DOHH2 (cell line): ENCODE results near the gene TBCK.

Experiments used
- H3F3A ChIP-seq: fragments of 200-600 bp; sonication (generic), shearing (Covaris generic); 2 replicates; pipeline ENCODE4 v1.6.0; 2016; ENCODE audit warnings: antibody characterized with exemption, mild to moderate bottlenecking; ENCODE audit not compliant: control insufficient read depth, insufficient read depth
- H3K27ac ChIP-seq: fragments of 200-600 bp; sonication (generic); 2 replicates; pipeline ENCODE4 v1.5.1; 2014; ENCODE audit warnings: low read depth, mild to moderate bottlenecking, low read length, moderate library complexity
- H3K27me3 ChIP-seq: fragments of 200-600 bp; sonication (generic); 2 replicates; pipeline ENCODE4 v1.6.1; 2014; ENCODE audit warnings: mild to moderate bottlenecking, low read length, mixed read lengths; ENCODE audit not compliant: control insufficient read depth
- H3K36me3 ChIP-seq: fragments of 200-600 bp; sonication (generic); 2 replicates; pipeline ENCODE4 v1.6.1; 2014; ENCODE audit warnings: mild to moderate bottlenecking, low read length, moderate library complexity, mixed read lengths; ENCODE audit not compliant: control insufficient read depth
- H3K4me1 ChIP-seq: fragments of 200-600 bp; sonication (generic); 2 replicates; pipeline ENCODE4 v1.6.1; 2014; ENCODE audit warnings: mild to moderate bottlenecking, low read length, mixed read lengths; ENCODE audit not compliant: control insufficient read depth
- H3K4me2 ChIP-seq: fragments of 200-600 bp; sonication (generic); 2 replicates; pipeline ENCODE4 v1.6.0; 2014; ENCODE audit warnings: mild to moderate bottlenecking, low read length, moderate library complexity
- H3K4me3 ChIP-seq: fragments of 200-600 bp; sonication (generic); 2 replicates; pipeline ENCODE4 v1.5.1; 2014; ENCODE audit warnings: mild to moderate bottlenecking, low read length, mixed read lengths
- H3K79me2 ChIP-seq: fragments of 200-600 bp; sonication (generic); 2 replicates; pipeline ENCODE4 v1.6.1; 2014; ENCODE audit warnings: mild to moderate bottlenecking, low read length, mixed read lengths; ENCODE audit not compliant: control insufficient read depth
- H3K9me2 ChIP-seq: fragments of 200-600 bp; sonication (generic); replicated peaks from 2 replicates; pipeline ENCODE4 v1.6.1; 2014; ENCODE audit warnings: mild to moderate bottlenecking, low read length, mixed read lengths; ENCODE audit not compliant: control insufficient read depth
- H3K9me3 ChIP-seq: fragments of 200-600 bp; sonication (generic); 2 replicates; pipeline ENCODE4 v1.6.1; 2014; ENCODE audit warnings: antibody characterized with exemption, low read length, mixed read lengths; ENCODE audit not compliant: control insufficient read depth, insufficient read depth
- H4K20me1 ChIP-seq: fragments of 200-600 bp; sonication (generic); 2 replicates; pipeline ENCODE4 v1.6.0; 2014; ENCODE audit warnings: low read depth, mild to moderate bottlenecking, antibody characterized with exemption, low read length, moderate library complexity; ENCODE audit not compliant: control insufficient read depth, insufficient read depth
- EZH2phosphoT487 ChIP-seq: fragments of 200-600 bp; sonication (generic); IDR thresholded peaks from 2 replicates; pipeline ENCODE4 v1.6.1; 2017; ENCODE audit warnings: borderline replicate concordance, mild to moderate bottlenecking, antibody characterized with exemption, low read length, moderate library complexity, mixed read lengths
- TF ChIP-seq, protein P1 (sequence below): fragments of 200-600 bp; sonication (generic); IDR thresholded peaks from one replicate; pipeline ENCODE4 v1.5.1; 2014; ENCODE audit warnings: antibody characterized with exemption, mild to moderate bottlenecking, low read depth, low read length; ENCODE audit not compliant: poor library complexity, severe bottlenecking

TBCK gene

DNA sequence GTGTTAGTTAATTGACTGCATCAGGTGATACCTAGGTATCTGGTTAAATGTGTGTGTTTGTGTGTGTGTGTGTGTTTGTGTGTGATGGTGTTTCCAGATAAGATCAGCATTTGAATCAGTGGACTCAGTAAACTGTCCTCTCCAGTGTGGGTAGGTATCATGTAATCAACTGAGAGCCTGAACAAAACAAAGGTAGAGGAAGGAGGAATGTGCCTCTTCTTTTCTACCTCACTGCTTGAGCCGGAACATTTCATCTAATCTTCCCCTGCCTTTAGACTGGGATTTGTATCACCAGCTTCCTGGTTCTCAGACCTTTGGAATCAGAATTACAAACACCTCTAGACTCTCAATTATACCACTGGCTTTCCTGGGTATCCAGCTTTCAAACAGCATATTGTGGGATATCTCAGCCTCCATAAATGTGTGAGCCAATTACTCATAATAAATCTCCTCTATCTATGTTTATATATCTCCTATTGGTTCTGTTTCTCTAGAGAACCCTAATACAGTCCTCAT lies 120.5 kb downstream of the TBCK start:
- no peak overlapping the region for H3K27ac ChIP-seq
- no peaks in the 10 kb centered on the region for H3F3A ChIP-seq

DNA sequence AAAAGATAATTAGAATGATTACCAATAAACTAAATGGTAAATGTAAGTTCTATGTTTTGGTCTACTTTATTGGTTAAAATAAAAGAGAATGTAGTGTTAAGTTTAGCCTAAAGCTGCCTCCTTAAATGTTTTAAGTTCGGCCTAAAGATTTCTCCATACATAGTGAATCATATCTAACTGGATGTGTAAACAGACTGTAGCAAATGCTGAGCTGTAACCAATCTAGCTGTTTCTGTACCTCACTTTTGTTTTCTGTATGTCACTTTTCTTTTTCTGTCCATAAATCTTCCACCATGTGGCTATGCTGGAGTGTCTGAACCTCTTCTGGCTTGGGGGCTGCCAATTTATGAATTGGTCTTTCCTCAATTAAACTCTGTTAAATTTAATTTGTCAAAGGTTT lies 121.2 kb downstream of the TBCK start:
- Histone ChIP-seq H3F3A (no peaks in the 10 kb centered on the region), H3K36me3 (peaks cover 6% of the 10 kb centered on the region), H3K27ac (no peak overlapping the region), H3K9me2 (no peaks in the 10 kb centered on the region), H3K27me3 (no peaks in the 10 kb centered on the region), H4K20me1 (no peaks in the 10 kb centered on the region), H3K4me2 (no peak overlapping the region), H3K4me1 (no peaks in the 10 kb centered on the region), H3K79me2 (no peaks in the 10 kb centered on the region), H3K4me3 (no peak overlapping the region), H3K9me3 (no peaks in the 10 kb centered on the region)
- no peak for TF ChIP-seq EZH2phosphoT487
- TF ChIP-seq, protein P1, sequence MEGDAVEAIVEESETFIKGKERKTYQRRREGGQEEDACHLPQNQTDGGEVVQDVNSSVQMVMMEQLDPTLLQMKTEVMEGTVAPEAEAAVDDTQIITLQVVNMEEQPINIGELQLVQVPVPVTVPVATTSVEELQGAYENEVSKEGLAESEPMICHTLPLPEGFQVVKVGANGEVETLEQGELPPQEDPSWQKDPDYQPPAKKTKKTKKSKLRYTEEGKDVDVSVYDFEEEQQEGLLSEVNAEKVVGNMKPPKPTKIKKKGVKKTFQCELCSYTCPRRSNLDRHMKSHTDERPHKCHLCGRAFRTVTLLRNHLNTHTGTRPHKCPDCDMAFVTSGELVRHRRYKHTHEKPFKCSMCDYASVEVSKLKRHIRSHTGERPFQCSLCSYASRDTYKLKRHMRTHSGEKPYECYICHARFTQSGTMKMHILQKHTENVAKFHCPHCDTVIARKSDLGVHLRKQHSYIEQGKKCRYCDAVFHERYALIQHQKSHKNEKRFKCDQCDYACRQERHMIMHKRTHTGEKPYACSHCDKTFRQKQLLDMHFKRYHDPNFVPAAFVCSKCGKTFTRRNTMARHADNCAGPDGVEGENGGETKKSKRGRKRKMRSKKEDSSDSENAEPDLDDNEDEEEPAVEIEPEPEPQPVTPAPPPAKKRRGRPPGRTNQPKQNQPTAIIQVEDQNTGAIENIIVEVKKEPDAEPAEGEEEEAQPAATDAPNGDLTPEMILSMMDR = no peak

More for the DNA sequence above, 120.5 kb downstream of the TBCK start:
- H3K36me3 ChIP-seq = peaks cover 6% of the 10 kb centered on the region
- no peaks in the 10 kb centered on the region for H4K20me1 ChIP-seq
- H3K79me2 ChIP-seq = no peaks in the 10 kb centered on the region
- H3K4me1 ChIP-seq = no peaks in the 10 kb centered on the region
- H3K4me2 ChIP-seq = no peak overlapping the region
- TF ChIP-seq, protein P1 = no peak
- no peak for TF ChIP-seq EZH2phosphoT487
- no peaks in the 10 kb centered on the region for H3K9me3 ChIP-seq
- no peaks in the 10 kb centered on the region for H3K27me3 ChIP-seq
- no peaks in the 10 kb centered on the region for H3K9me2 ChIP-seq
- H3K4me3 ChIP-seq = no peak overlapping the region

DNA sequence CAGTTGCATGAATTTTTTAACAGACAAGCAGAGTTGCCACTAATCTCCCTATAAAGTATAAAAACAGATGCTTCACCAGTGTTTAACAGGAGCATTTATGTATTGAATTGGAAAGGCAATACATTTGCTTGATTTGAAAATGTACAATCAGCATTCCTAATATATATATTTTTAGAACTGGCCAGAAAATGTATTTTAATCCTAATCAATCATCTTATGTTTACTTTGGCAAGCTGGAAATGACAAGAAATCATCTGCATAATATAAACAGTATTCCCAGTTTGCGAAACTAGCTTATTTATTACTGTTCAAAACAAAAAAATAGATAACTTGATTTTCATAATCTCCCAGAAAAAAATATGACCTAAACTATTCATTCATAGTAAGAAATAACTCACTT lies 123.9 kb downstream of the TBCK start:
- Histone ChIP-seq H3K4me3 (no peak overlapping the region), H3K36me3 (peaks cover 6% of the 10 kb centered on the region), H3K79me2 (no peaks in the 10 kb centered on the region), H3K27me3 (no peaks in the 10 kb centered on the region), H3K27ac (no peak overlapping the region), H4K20me1 (no peaks in the 10 kb centered on the region), H3K9me3 (no peaks in the 10 kb centered on the region), H3F3A (no peaks in the 10 kb centered on the region), H3K4me1 (no peaks in the 10 kb centered on the region), H3K9me2 (no peaks in the 10 kb centered on the region), H3K4me2 (no peak overlapping the region)
- no peak for TF ChIP-seq EZH2phosphoT487

DNA sequence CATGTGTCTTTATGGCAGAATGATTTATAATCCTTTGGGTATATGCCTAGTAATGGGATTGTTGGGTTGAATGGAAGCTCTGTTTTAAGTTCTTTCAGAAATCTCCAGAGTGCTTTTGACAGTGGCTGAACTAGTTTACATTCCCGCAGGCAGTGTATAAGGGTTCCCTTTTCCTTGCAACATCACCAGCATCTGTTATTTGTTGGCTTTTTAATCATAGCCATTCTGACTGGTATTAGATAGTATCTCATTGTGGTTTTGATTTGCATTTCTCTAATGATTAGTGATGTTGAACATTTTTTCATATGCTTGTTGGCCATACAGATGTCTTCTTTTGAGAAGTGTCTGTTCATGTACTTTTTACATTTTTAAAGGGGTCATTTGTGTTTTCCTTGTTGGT lies 129.8 kb downstream of the TBCK start:
- Histone ChIP-seq H3K36me3 (no peaks in the 10 kb centered on the region), H3K4me1 (no peaks in the 10 kb centered on the region), H3K9me3 (no peaks in the 10 kb centered on the region), H3K9me2 (no peaks in the 10 kb centered on the region), H3F3A (no peaks in the 10 kb centered on the region), H4K20me1 (no peaks in the 10 kb centered on the region), H3K4me3 (no peak overlapping the region), H3K27me3 (no peaks in the 10 kb centered on the region), H3K27ac (no peak overlapping the region), H3K4me2 (no peak overlapping the region), H3K79me2 (no peaks in the 10 kb centered on the region)
- no peak for TF ChIP-seq EZH2phosphoT487
- TF ChIP-seq, protein P1 = no peak
